Measurements from ENCODE around the gene CRB3.

CRB3 gene

DNA sequence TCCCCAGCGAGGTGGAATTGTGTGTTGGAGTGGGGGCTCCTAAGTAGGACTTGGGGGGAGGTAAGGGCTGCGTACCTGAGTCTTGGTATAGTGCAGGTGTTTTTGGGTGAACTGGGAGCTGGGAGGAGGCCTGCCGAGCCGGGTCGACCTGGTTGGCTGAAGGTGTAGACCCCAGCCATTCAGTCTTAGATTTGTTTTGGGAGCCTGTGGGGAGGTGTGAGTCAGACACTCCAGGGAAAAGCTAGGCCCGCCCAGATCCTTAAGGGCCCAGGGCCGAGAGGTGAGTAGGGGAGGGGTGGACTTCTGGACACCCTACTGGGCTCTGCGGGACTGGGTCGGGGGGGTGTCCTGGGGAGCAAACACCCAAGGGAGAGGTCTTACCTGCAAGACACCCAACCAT is 935 bp downstream of the CRB3 start:
- TF ChIP-seq, protein P1, sequence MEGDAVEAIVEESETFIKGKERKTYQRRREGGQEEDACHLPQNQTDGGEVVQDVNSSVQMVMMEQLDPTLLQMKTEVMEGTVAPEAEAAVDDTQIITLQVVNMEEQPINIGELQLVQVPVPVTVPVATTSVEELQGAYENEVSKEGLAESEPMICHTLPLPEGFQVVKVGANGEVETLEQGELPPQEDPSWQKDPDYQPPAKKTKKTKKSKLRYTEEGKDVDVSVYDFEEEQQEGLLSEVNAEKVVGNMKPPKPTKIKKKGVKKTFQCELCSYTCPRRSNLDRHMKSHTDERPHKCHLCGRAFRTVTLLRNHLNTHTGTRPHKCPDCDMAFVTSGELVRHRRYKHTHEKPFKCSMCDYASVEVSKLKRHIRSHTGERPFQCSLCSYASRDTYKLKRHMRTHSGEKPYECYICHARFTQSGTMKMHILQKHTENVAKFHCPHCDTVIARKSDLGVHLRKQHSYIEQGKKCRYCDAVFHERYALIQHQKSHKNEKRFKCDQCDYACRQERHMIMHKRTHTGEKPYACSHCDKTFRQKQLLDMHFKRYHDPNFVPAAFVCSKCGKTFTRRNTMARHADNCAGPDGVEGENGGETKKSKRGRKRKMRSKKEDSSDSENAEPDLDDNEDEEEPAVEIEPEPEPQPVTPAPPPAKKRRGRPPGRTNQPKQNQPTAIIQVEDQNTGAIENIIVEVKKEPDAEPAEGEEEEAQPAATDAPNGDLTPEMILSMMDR (IDR thresholded peaks at IDR 0.05; ENCODE audit: extremely low read depth, missing control alignments) = no peak
- DNase-seq (ENCODE audit: low spot score) = no peak

DNA sequence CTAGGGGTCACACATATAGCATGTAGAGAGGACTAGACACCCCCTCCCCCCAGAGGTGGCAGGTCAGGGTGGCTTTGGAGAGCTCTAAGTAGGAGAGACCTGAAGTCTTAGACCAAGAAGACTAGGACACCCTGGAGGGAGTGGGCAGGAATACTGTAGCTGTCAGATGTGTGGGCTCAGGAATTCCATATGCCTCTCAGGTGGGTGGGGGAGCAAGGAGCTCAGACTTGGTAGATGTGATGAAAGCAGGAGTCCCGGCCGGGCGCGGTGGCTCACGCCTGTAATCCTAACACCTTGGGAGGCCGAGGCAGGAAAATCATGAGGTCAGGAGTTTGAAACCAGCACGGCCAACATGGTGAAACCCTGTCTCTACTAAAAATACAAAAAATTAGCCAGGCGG is 1.6 kb downstream of the CRB3 start:
- no peak for DNase-seq (ENCODE audit: low spot score)
- TF ChIP-seq, protein P1 (IDR thresholded peaks at IDR 0.05; ENCODE audit: extremely low read depth, missing control alignments) = no peak

DNA sequence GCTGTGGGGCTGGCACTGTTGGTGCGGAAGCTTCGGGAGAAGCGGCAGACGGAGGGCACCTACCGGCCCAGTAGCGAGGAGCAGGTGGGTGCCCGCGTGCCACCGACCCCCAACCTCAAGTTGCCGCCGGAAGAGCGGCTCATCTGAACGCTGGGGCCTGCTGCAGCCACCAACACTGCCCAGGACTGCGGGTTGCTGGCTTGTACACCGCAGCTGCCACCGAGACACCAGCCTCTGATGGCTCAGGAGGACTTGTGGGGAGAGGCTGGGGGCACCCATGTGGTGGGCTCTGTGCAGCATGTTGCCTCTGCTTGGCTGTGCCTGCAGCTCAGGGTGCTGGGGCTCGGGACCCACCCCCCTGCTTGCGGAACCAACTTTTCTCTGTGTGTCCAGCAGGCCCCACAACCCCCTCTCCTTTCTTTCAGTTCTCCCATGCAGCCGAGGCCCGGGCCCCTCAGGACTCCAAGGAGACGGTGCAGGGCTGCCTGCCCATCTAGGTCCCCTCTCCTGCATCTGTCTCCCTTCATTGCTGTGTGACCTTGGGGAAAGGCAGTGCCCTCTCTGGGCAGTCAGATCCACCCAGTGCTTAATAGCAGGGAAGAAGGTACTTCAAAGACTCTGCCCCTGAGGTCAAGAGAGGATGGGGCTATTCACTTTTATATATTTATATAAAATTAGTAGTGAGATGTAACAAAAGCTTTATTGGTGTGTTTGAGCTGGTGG is 2.6 kb downstream of the CRB3 start:
- TF ChIP-seq, protein P1 (IDR thresholded peaks at IDR 0.05; ENCODE audit: extremely low read depth, missing control alignments) = no peak
- DNase-seq (ENCODE audit: low spot score) = no peak

DNA sequence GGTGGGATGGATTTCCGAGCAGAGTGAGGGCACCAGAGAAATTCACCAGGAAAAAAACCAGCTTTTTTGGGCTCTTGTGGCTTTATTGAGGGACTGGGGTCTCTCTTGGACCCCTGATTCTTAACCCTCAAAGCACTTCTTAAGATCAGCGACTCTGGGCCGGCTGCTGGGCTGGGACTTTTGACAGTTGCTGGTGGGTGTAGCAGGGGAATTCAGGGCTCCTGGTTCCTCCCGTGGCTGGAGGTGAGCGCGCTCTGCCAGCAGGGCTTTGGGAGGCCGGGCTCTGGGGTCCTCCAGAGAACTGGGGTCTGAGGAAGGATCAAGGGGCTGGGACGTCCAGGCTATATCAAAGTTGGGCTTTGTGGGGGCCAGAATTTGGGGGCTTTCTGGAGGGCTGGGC is 3.3 kb downstream of the CRB3 start:
- TF ChIP-seq, protein P1 (IDR thresholded peaks at IDR 0.05; ENCODE audit: extremely low read depth, missing control alignments) = no peak
- peak; percentile 32 for DNase-seq (ENCODE audit: low spot score)

DNA sequence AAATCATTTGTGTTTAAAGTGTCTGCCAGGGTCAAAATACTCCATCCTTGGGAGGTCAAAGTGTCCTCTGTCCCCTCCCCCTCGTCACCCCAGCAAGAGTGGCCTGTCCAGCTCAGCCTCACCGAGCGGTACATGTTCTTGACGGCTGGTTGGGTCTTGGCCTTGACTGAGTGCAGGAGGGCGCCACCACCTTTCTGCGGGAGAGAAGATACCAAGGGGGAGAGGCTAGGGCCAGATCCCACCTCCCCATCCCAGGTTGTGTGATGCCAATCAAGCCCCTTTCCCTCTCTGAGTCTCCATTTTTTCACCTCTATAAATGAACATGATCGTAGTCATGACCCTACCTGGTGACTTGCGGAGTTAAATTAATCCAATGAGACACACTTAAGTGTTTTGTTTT is 6.1 kb downstream of the CRB3 start:
- TF ChIP-seq, protein P1 (IDR thresholded peaks at IDR 0.05; ENCODE audit: extremely low read depth, missing control alignments) = no peak
- DNase-seq (ENCODE audit: low spot score) = no peak

DNA sequence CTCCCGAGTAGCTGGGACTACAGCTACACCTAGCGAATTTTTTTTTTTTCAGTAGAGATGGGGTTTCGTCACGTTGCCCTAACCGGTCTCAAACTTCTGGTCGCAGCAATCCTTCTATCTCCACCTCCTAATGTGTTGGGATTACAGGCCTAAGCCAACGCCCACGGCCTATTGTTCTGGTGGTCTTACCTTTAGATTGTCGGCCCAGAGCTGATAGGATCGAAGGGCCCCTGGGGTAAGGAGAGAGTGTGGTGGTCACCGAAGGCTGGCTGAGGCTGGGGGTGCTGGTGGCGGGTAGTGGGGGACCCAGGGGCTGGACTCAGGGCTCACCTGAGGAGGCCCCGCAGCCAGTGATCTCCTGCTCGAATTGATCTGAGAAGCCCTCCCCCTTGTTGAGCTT is 7.0 kb downstream of the CRB3 start:
- no peak for DNase-seq (ENCODE audit: low spot score)
- TF ChIP-seq, protein P1 (IDR thresholded peaks at IDR 0.05; ENCODE audit: extremely low read depth, missing control alignments) = no peak

DNA sequence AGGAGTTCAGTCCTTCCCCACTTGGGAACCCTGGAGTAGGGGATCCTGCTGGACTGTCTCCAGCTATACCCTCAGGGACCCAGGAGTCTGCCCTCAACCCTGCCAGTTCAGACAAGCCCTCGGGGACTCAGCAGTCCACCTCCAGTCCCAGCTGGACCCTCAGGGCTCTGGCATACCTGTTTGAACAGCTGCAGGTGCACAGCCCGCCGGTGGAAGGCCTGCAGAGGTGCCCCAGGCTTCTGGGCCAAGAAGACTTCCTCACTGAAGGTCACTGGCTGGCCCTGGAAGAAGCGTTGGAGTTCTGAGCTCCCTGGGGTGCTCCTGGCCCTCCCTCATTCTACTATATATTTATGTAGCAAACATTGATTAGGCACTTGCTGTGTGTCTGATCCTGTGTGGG is 8.6 kb downstream of the CRB3 start:
- no peak for DNase-seq (ENCODE audit: low spot score)
- TF ChIP-seq, protein P1 (IDR thresholded peaks at IDR 0.05; ENCODE audit: extremely low read depth, missing control alignments) = no peak
